ENCODE results near the gene PCDHGB3. TPM values are rescaled to one million over a fixed set of nuclear protein-coding genes. Genes with fewer than 3 reads are reported as not detected.

PCDHGB3 gene
- total and polyA plus RNA-seq, 2 donors (not counting 3 experiments of a cell fraction or from before 2014, with no cell fraction given), result 1.8 to 2.0 TPM

DNA sequence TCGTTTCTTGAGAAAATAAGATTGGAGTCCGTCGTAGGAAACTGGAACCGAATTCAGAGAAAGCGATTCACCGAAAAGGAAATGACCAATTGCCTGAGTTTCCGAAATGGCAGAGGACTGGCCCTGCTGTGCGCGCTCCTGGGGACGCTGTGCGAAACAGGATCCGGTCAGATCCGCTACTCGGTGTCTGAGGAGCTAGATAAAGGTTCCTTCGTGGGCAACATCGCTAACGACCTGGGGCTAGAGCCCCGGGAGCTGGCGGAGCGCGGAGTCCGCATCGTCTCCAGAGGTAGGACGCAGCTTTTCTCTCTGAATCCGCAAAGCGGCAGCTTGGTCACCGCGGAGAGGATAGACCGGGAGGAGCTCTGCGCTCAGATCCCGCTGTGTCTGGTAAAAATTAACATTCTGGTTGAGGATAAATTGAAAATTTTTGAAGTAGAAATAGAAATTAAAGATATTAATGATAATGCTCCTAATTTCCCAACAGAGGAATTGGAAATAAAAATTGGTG lies 26.0 kb upstream of the PCDHGB3 start:
- DNase-seq (ENCODE audit: low read depth, low spot score), result no peak
- Histone ChIP-seq H3K4me1 (ENCODE audit: control insufficient read depth, extremely low read depth, insufficient read depth, low read length) (peaks cover 3% of the 10 kb centered on the region), H3K9me1 (replicated peaks; ENCODE audit: control insufficient read depth, extremely low read depth, insufficient read depth, low read length) (no peaks in the 10 kb centered on the region), H3K36me3 (ENCODE audit: control insufficient read depth in 2 of 2, extremely low read depth in 1 of 2, insufficient read depth in 2 of 2, low read length in 2 of 2) (no peaks in the 10 kb centered on the region), H3K9me3 (replicated peaks; ENCODE audit: control insufficient read depth, insufficient read depth, low read length) (no peaks in the 10 kb centered on the region), H4K20me1 (replicated peaks; ENCODE audit: control insufficient read depth, extremely low read depth, insufficient read depth, low read length) (no peaks in the 10 kb centered on the region), H3K4me2 (ENCODE audit: insufficient read depth, low read length) (peak overlapping the region; percentile 65), H2AFZ (ENCODE audit: low read depth, low read length) (peak overlapping the region; percentile 86), H3K27me3 (ENCODE audit: control insufficient read depth in 2 of 2, insufficient read depth in 2 of 2, low read length in 2 of 2) (peaks cover 7 to 29% of the 10 kb centered on the region in 2 experiments), H3K79me2 (ENCODE audit: control insufficient read depth, insufficient read depth, low read length) (no peaks in the 10 kb centered on the region), H3K4me3 (replicated peaks in 1 of 3; ENCODE audit: insufficient read depth in 1 of 3, low read depth in 1 of 3, low read length in 3 of 3) (peak overlapping the region in 2 of 3 experiments; percentile 17 to 59), H3K27ac (ENCODE audit: insufficient read depth, low read depth, low read length) (no peak overlapping the region), H3K9ac (replicated peaks; ENCODE audit: extremely low read depth, insufficient read depth, low read length) (peak overlapping the region; percentile 49)
- dilution Hi-C loops (cut with MboI; ENCODE audit: extremely low pct_ligation_motif_present, low sequenced_read_pairs) (no loop called here), intact Hi-C loops (cut with micrococcal nuclease) (loop anchor here (2.0 kb wide), 1 partner anchor 23 kb away; the partner anchor contains the start of gene TAF7)
- FAIRE-seq, result peak; percentile 50
- POLR2A ChIA-PET, result interaction anchor here (1.3 kb wide), 1 partner anchor 23 kb away, joined by 3 read pairs; the partner anchor contains the start of gene TAF7
- CTCF ChIA-PET, result interaction anchor here (0.8 to 3.8 kb wide), 24 partner anchors 9 to 223 kb away, joined by 3 to 38 read pairs (median 6); partner anchors contain the start of genes PCDHB9, PCDHGA1, PCDHGA10 and PCDHGA12
- no peak for TF ChIP-seq JUN (IDR thresholded peaks at IDR 0.05; ENCODE audit: borderline replicate concordance, insufficient read depth, insufficient read length, low read depth)
- no peak for TF ChIP-seq EZH2 (IDR thresholded peaks at IDR 0.05; ENCODE audit: borderline replicate concordance, low read depth, low read length, severe bottlenecking)
- TF ChIP-seq, protein P1, sequence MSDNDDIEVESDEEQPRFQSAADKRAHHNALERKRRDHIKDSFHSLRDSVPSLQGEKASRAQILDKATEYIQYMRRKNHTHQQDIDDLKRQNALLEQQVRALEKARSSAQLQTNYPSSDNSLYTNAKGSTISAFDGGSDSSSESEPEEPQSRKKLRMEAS (IDR thresholded peaks at IDR 0.05; ENCODE audit: insufficient read depth, insufficient read length), result no peak
- TF ChIP-seq GATA2 (IDR thresholded peaks at IDR 0.05; ENCODE audit: insufficient read depth, insufficient read length, low read depth, low read length), result no peak
- TF ChIP-seq, protein P2, sequence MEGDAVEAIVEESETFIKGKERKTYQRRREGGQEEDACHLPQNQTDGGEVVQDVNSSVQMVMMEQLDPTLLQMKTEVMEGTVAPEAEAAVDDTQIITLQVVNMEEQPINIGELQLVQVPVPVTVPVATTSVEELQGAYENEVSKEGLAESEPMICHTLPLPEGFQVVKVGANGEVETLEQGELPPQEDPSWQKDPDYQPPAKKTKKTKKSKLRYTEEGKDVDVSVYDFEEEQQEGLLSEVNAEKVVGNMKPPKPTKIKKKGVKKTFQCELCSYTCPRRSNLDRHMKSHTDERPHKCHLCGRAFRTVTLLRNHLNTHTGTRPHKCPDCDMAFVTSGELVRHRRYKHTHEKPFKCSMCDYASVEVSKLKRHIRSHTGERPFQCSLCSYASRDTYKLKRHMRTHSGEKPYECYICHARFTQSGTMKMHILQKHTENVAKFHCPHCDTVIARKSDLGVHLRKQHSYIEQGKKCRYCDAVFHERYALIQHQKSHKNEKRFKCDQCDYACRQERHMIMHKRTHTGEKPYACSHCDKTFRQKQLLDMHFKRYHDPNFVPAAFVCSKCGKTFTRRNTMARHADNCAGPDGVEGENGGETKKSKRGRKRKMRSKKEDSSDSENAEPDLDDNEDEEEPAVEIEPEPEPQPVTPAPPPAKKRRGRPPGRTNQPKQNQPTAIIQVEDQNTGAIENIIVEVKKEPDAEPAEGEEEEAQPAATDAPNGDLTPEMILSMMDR (IDR thresholded peaks at IDR 0.05; ENCODE audit: extremely low read depth in 1 of 2, insufficient read depth in 1 of 2, low read depth in 1 of 2, low read length in 2 of 2), result no peak
- TF ChIP-seq POLR2A (IDR thresholded peaks at IDR 0.05; ENCODE audit: low read depth, low read length), result no peak
- no peak for TF ChIP-seq POLR2AphosphoS5 (IDR thresholded peaks at IDR 0.05; ENCODE audit: insufficient read depth, low read depth, low read length)
- TF ChIP-seq FOS (IDR thresholded peaks at IDR 0.05; ENCODE audit: borderline replicate concordance, insufficient read depth, low read length), result no peak
- no peak for TF ChIP-seq MYC (IDR thresholded peaks at IDR 0.05; ENCODE audit: low read depth, low read length)
- TSS peak; percentile 69 for BruUV-seq (replicated peaks)
